Testis (tissue), 2 donors: ENCODE measurements around the gene CLK3.

Source experiments
- POLR2A ChIP-seq: fragments of 450-650 bp; IDR thresholded peaks from one replicate; pipeline ENCODE4 v1.6.1; 2017; ENCODE audit warnings: antibody characterized with exemption, mild to moderate bottlenecking, moderate library complexity
- TF ChIP-seq, protein P1 (sequence below), 3 experiments: fragments of 450-650 bp in 2 of 3; fragments of 200-600 bp in 1 of 3; sonication (generic) in 1 of 3; IDR thresholded peaks; one replicate each; pipeline ENCODE4 v1.5.1; 2016 to 2019; ENCODE audit warnings: antibody characterized with exemption in 3 of 3, mild to moderate bottlenecking in 2 of 3, moderate library complexity in 1 of 3

DNA sequence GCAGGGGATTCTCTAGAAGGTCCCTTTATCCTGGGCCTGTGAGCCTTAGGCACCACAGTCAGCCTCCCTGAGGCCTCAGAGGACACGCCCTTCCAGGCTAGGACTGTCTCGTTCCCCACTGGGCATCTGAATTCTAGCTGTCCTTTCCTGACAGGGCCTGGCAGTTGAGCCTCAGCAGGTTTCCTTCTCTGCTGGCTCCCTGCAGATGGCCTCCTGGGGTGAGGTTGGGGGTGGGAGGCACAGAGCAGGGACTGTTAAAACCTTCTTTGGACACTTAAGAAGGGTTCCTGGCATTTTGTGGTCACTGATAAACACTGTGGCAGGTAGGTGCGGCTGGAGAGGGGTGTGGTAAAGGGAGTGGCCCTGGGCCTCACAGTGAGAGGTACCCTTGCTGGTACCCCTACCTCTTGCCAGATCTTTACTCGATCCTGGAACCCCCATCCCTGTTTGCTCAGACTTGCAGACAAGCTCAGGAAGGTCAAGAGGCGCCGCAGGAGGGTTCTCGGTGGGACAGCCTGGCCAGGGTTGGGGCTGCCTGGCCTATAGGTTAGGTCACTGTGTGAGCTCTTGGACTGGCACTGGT, 8.5 kb downstream of the CLK3 start:
- no peak for TF ChIP-seq POLR2A
- TF ChIP-seq, protein P1, sequence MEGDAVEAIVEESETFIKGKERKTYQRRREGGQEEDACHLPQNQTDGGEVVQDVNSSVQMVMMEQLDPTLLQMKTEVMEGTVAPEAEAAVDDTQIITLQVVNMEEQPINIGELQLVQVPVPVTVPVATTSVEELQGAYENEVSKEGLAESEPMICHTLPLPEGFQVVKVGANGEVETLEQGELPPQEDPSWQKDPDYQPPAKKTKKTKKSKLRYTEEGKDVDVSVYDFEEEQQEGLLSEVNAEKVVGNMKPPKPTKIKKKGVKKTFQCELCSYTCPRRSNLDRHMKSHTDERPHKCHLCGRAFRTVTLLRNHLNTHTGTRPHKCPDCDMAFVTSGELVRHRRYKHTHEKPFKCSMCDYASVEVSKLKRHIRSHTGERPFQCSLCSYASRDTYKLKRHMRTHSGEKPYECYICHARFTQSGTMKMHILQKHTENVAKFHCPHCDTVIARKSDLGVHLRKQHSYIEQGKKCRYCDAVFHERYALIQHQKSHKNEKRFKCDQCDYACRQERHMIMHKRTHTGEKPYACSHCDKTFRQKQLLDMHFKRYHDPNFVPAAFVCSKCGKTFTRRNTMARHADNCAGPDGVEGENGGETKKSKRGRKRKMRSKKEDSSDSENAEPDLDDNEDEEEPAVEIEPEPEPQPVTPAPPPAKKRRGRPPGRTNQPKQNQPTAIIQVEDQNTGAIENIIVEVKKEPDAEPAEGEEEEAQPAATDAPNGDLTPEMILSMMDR (IDR thresholded peaks at IDR 0.05): no peak
